Tibial nerve (tissue), 4 donors: ENCODE data around the gene FBXL15.

ENCODE experiments used
- EP300 ChIP-seq, 2 donors: sonication (generic); formaldehyde crosslinking; IDR thresholded peaks; one replicate each; pipeline ENCODE4 v1.6.1; 2017; ENCODE audit warnings: antibody characterized with exemption in 2 of 2, mild to moderate bottlenecking in 1 of 2
- POLR2A ChIP-seq, 2 donors: fragments of 450-650 bp; IDR thresholded peaks; one replicate each; pipeline ENCODE4 v1.6.1; 2017; ENCODE audit warnings: antibody characterized with exemption in 2 of 2, mild to moderate bottlenecking in 2 of 2, moderate library complexity in 2 of 2
- TF ChIP-seq, protein P1 (sequence below), 5 experiments: fragments of 200-600 bp in 3 of 5; fragments of 450-650 bp in 2 of 5; sonication (generic) in 3 of 5; IDR thresholded peaks; one replicate each; pipeline ENCODE4 v1.5.1; 2016 to 2019; ENCODE audit warnings: antibody characterized with exemption in 5 of 5, mild to moderate bottlenecking in 3 of 5, moderate library complexity in 2 of 5

DNA sequence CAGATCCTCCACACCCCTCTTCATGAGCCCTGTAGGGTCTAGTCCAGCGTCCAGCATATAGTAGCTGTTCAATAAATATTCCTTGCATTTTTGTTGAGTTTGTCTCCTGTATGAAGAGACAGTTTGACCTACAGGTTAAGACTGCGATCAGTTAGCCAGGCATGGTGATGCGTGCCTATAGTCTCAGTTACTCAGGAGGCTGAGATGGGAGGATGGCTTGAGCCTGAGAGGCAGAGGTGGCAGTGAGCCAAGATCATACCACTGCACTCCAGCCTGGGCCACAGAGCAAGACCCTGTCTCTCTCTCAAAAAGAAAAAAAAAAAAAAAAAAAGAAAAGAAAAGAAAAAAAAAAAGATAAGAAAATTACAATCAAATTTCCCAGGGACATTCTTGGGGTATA, 16.9 kb downstream of the FBXL15 start:
- TF ChIP-seq POLR2A (IDR thresholded peaks at IDR 0.05) (no peak), EP300 (IDR thresholded peaks at IDR 0.05) (no peak)
- TF ChIP-seq, protein P1, sequence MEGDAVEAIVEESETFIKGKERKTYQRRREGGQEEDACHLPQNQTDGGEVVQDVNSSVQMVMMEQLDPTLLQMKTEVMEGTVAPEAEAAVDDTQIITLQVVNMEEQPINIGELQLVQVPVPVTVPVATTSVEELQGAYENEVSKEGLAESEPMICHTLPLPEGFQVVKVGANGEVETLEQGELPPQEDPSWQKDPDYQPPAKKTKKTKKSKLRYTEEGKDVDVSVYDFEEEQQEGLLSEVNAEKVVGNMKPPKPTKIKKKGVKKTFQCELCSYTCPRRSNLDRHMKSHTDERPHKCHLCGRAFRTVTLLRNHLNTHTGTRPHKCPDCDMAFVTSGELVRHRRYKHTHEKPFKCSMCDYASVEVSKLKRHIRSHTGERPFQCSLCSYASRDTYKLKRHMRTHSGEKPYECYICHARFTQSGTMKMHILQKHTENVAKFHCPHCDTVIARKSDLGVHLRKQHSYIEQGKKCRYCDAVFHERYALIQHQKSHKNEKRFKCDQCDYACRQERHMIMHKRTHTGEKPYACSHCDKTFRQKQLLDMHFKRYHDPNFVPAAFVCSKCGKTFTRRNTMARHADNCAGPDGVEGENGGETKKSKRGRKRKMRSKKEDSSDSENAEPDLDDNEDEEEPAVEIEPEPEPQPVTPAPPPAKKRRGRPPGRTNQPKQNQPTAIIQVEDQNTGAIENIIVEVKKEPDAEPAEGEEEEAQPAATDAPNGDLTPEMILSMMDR (IDR thresholded peaks at IDR 0.05): no peak
